ENCODE measurements around the gene TBL1XR1. TPM values are rescaled to one million over a fixed set of nuclear protein-coding genes. Genes with fewer than 3 reads are reported as not detected.

The TBL1XR1 gene
- total RNA-seq, 4 donors from 2014 or later = 55.6 to 281 (median 102) TPM

GRCh38 chr3:177080122-177080521, 117.2 kb downstream of the TBL1XR1 start:
- Histone ChIP-seq H3K9me3 (no peaks in the 10 kb centered on the region), H3K4me1 (no peaks in the 10 kb centered on the region), H3K4me3 (no peak overlapping the region), H3K27me3 (no peaks in the 10 kb centered on the region), H3K27ac (no peak overlapping the region), H3K36me3 (no peaks in the 10 kb centered on the region)
- TF ChIP-seq, protein P1, sequence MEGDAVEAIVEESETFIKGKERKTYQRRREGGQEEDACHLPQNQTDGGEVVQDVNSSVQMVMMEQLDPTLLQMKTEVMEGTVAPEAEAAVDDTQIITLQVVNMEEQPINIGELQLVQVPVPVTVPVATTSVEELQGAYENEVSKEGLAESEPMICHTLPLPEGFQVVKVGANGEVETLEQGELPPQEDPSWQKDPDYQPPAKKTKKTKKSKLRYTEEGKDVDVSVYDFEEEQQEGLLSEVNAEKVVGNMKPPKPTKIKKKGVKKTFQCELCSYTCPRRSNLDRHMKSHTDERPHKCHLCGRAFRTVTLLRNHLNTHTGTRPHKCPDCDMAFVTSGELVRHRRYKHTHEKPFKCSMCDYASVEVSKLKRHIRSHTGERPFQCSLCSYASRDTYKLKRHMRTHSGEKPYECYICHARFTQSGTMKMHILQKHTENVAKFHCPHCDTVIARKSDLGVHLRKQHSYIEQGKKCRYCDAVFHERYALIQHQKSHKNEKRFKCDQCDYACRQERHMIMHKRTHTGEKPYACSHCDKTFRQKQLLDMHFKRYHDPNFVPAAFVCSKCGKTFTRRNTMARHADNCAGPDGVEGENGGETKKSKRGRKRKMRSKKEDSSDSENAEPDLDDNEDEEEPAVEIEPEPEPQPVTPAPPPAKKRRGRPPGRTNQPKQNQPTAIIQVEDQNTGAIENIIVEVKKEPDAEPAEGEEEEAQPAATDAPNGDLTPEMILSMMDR (IDR thresholded peaks at IDR 0.05) = no peak
- TF ChIP-seq POLR2A (IDR thresholded peaks at IDR 0.05) = no peak
- no peak for DNase-seq
- intact Hi-C loops (cut with DNase I; ENCODE audit: low total_unique reads) = no loop called here

DNA sequence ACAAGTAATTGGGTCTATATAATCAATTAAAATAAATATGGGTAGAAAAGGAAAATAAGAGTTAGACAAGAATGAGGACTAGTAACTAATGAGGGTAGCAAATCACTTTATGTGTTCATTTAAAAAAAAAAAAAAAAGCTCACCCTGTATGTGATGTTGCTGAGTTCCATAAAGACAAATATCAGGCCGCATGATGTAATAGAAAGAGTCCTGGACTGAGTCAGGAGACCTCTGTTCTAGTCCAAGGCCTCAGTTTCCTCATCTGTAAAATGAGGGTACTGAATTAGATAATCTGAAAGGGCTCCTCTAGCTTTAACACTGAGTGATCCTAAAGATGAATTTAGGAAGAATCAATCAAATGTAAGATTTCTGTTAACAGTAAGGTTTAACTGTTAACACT, 117.6 kb downstream of the TBL1XR1 start:
- Histone ChIP-seq H3K27me3 (no peaks in the 10 kb centered on the region), H3K9me3 (no peaks in the 10 kb centered on the region), H3K4me3 (no peak overlapping the region), H3K4me1 (no peaks in the 10 kb centered on the region), H3K27ac (no peak overlapping the region), H3K36me3 (no peaks in the 10 kb centered on the region)
- DNase-seq = no peak
- intact Hi-C loops (cut with DNase I; ENCODE audit: low total_unique reads) = no loop called here
- TF ChIP-seq POLR2A (IDR thresholded peaks at IDR 0.05) = no peak
- TF ChIP-seq, protein P1 (IDR thresholded peaks at IDR 0.05) = no peak

DNA sequence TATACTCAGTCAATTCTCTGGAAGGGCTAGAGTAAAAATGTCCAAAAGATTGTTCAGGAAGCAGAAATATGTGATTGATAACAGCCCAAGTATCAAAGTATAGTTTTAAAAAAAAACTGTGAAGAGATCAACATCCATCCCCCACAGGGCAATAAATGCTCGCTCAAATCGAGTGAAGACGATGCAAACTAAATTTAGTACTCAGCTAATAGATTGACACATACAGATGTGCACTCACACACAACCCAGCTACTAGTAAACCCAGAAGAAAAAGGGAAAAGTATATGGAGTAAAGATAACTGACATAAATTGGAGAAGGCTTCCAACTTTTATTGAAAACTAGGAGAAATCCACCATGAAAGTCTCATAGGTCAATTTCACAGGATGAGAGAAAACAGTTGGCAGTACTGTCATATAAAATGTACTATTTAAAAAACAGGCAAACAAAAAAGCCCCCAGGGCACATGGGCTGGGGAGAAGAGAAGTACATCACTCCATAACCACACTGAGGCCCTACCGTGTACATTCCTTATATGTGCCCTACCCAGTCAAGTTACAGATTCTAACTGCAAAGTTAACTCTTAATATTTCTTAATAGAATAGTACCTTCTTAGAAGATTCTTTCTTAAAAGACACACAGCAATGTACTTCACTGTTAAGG, 125.7 kb downstream of the TBL1XR1 start:
- Histone ChIP-seq H3K36me3 (no peaks in the 10 kb centered on the region), H3K4me1 (peaks cover 0 to 9% of the 10 kb centered on the region in 2 donors), H3K4me3 (no peak overlapping the region), H3K9me3 (no peaks in the 10 kb centered on the region), H3K27me3 (no peaks in the 10 kb centered on the region), H3K27ac (no peak overlapping the region)
- TF ChIP-seq POLR2A (IDR thresholded peaks at IDR 0.05) = no peak
- intact Hi-C loops (cut with DNase I; ENCODE audit: low total_unique reads) = no loop called here
- DNase-seq = no peak

GRCh38 chr3:177069514-177070329, 127.6 kb downstream of the TBL1XR1 start:
- no peak overlapping the region for H3K27ac ChIP-seq
- intact Hi-C loops (cut with DNase I; ENCODE audit: low total_unique reads) = no loop called here
- H3K4me1 ChIP-seq = peaks cover 7 to 9% of the 10 kb centered on the region in 2 donors
- no peak overlapping the region for H3K4me3 ChIP-seq
- H3K9me3 ChIP-seq = no peaks in the 10 kb centered on the region
- H3K27me3 ChIP-seq = no peaks in the 10 kb centered on the region
- no peak for DNase-seq
- TF ChIP-seq, protein P1 (IDR thresholded peaks at IDR 0.05) = no peak
- no peak for TF ChIP-seq POLR2A (IDR thresholded peaks at IDR 0.05)
- no peaks in the 10 kb centered on the region for H3K36me3 ChIP-seq

- TF ChIP-seq, protein P1 (IDR thresholded peaks at IDR 0.05) = no peak
- no peak for TF ChIP-seq POLR2A (IDR thresholded peaks at IDR 0.05)
- Histone ChIP-seq H3K27me3 (no peaks in the 10 kb centered on the region), H3K9me3 (no peaks in the 10 kb centered on the region), H3K36me3 (no peaks in the 10 kb centered on the region), H3K4me1 (peaks cover 7 to 9% of the 10 kb centered on the region in 2 donors), H3K4me3 (no peak overlapping the region), H3K27ac (no peak overlapping the region)
- no peak for DNase-seq
- intact Hi-C loops (cut with DNase I; ENCODE audit: low total_unique reads) = no loop called here
Measured at GRCh38 chr3:177068967-177069366, 128.3 kb downstream of the TBL1XR1 start.
